ENCODE results near the gene TMLHE.

DNA sequence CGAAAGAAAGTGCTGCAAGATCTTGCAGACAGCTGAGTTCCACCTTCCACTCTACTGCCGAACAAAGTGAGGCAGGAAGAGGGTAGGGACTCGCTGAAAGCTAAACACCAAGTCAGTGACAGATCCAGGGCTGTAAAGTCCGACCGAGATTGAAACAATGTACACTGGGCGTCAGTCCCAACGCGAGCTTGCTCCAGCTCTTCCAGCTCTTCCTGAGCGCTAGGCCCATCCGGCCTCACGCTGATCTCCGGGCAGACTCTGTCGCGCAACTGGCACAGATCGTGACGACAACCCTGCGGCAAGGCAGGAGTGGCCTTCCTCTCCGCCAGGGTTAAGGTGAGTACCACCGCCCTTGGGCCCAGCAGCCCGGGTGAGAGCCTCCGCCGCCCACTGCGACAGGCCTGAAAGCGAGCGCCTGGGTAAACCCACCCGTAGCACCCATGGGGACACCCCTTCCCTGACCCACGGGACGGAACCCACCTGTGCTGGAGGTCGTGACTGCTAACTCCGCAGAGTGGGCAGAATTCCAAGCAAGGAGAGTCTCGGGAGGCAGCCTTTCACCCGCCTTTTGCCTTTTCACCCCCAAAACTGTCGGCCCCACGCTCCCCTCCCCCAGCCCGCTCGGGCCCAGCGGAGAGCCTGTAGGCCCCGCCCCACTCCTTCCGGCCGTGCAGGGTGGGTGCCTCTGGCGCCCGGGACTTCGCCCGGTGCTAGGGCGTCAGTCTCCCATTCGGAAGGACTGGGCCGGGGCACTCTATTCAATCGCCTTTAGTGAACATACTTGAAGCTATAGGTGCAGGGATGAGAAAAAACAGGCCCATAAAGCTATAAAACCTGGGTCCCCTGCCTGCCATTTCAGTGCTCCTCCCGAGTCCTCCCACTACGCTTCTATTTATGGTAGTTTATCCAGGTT, at the start of gene TMLHE, which contains the start of gene SPRY3:
- TF ChIP-seq, protein P1, sequence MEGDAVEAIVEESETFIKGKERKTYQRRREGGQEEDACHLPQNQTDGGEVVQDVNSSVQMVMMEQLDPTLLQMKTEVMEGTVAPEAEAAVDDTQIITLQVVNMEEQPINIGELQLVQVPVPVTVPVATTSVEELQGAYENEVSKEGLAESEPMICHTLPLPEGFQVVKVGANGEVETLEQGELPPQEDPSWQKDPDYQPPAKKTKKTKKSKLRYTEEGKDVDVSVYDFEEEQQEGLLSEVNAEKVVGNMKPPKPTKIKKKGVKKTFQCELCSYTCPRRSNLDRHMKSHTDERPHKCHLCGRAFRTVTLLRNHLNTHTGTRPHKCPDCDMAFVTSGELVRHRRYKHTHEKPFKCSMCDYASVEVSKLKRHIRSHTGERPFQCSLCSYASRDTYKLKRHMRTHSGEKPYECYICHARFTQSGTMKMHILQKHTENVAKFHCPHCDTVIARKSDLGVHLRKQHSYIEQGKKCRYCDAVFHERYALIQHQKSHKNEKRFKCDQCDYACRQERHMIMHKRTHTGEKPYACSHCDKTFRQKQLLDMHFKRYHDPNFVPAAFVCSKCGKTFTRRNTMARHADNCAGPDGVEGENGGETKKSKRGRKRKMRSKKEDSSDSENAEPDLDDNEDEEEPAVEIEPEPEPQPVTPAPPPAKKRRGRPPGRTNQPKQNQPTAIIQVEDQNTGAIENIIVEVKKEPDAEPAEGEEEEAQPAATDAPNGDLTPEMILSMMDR (IDR thresholded peaks at IDR 0.05; ENCODE audit: insufficient read depth, low read depth, low read length), result no peak
- TF ChIP-seq EZH2 (IDR thresholded peaks at IDR 0.05; ENCODE audit: insufficient read depth, low read length), result no peak

All from astrocyte (in vitro differentiated cells and primary cell).